Coronary artery (tissue), 2 donors: ENCODE measurements around the gene RAB31.
A peak's percentile ranks its signal among the peaks of the same experiment; 100 is the strongest.

Experiments used
- DNase-seq: peaks from one replicate; pipeline ENCODE4 v3.0.0-alpha.2; 2017; ENCODE audit warnings: low spot score
- H3K27ac ChIP-seq, 2 donors: fragments of 200-600 bp; sonication (generic); one replicate each; pipeline ENCODE4 v1.5.1; 2016 to 2019
- H3K4me3 ChIP-seq: fragments of 200-600 bp; sonication (generic); 2 replicates; pipeline ENCODE4 v1.5.1; 2016; ENCODE audit warnings: mild to moderate bottlenecking, moderate library complexity
- TF ChIP-seq, protein P1 (sequence below): fragments of 200-600 bp; sonication (generic); IDR thresholded peaks from one replicate; pipeline ENCODE4 v1.5.1; 2019; ENCODE audit warnings: antibody characterized with exemption

The RAB31 gene

DNA sequence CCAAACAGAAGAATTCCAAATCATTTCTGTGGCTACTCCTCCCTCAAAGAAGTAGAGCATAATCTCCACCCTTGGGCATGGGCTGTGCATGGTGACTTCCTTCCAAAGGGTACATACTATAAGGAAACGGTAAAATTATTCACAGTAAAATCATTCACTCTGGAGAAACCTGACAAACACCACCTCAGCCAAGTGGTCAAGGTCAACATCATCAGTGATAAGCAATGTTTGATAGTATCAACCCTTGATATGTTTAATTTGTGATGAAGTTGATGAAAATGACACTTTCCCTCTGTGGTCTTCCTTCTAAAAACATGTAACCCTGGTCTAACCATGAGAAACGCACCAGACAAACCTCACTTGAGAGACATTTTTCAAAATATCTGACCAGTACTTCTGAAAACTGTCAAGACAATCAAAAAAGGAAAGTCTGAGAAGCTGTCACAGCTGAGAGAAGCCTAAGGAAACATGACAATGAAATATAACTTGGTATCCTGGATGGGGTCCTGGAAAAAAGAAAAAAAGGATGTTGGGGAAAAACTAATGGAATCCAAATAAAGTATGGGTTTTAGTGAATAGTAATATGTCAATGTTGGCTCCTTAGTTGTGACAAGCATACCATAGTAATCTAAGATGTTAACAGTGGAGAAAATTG lies 168.2 kb downstream of the RAB31 start:
- Histone ChIP-seq H3K4me3 (peak overlapping the region; percentile 60), H3K27ac (peak overlapping the region; percentile 59 to 65)
- no peak for DNase-seq
- TF ChIP-seq, protein P1, sequence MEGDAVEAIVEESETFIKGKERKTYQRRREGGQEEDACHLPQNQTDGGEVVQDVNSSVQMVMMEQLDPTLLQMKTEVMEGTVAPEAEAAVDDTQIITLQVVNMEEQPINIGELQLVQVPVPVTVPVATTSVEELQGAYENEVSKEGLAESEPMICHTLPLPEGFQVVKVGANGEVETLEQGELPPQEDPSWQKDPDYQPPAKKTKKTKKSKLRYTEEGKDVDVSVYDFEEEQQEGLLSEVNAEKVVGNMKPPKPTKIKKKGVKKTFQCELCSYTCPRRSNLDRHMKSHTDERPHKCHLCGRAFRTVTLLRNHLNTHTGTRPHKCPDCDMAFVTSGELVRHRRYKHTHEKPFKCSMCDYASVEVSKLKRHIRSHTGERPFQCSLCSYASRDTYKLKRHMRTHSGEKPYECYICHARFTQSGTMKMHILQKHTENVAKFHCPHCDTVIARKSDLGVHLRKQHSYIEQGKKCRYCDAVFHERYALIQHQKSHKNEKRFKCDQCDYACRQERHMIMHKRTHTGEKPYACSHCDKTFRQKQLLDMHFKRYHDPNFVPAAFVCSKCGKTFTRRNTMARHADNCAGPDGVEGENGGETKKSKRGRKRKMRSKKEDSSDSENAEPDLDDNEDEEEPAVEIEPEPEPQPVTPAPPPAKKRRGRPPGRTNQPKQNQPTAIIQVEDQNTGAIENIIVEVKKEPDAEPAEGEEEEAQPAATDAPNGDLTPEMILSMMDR = no peak

DNA sequence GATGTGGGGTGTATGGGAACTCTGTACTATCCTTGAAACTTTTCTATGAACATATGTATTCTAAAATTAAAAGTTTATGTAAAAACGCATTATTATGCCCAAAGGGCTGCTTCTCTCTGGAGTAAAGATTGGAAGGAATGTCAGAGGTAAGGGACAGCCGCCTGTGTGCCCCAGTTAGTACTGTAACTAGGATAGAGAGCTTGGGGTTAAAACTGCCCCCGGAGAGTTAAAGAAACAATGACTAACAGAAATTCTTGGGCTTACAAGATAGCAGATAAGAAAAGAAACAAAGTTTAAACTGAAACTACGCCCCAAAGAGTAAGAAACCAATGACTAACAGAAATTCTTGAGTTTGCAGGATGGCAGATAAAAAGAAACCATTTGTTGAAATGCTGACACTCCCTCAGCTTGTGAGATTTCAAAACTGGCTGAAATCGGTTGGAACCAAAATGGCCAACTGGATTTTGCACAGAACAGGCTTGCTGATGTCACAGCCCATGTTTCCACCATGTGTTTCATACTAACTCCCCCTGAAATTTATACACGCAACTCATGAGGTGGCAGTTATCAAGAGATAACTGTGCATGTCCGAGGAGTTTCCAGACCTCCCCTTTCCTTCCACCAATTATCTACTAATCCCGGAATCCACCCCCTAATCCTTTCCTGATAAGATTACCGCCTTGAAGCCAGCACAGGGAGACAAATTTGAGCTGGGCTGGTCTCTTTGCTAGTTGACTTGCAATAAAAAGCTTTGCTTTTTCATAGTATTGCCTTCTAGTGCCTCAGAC lies 169.0 kb downstream of the RAB31 start:
- TF ChIP-seq, protein P1 = no peak
- Histone ChIP-seq H3K27ac (peak overlapping the region; percentile 65 to 83), H3K4me3 (peak overlapping the region; percentile 60)
- peak; percentile 83 for DNase-seq

DNA sequence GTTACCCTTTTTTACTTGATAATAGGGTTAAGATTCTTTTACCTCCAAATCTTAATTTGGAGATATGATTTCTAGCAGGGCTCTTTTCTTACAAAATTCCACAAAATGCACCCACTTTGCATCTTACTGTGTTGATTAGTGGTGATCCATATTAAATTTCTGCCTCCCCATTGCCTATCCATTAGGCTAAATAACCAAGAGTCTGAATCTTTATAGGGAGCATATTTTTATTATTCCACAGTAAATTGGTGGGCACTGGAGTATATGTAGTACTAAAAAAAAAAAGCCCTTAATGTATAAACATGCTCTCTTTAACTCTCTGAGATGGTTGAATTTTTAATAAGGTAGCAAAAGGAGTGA lies 169.5 kb downstream of the RAB31 start:
- peak overlapping the region; percentile 60 for H3K4me3 ChIP-seq
- no peak for DNase-seq
- TF ChIP-seq, protein P1 = no peak
- H3K27ac ChIP-seq = peak overlapping the region; percentile 65 to 83

DNA sequence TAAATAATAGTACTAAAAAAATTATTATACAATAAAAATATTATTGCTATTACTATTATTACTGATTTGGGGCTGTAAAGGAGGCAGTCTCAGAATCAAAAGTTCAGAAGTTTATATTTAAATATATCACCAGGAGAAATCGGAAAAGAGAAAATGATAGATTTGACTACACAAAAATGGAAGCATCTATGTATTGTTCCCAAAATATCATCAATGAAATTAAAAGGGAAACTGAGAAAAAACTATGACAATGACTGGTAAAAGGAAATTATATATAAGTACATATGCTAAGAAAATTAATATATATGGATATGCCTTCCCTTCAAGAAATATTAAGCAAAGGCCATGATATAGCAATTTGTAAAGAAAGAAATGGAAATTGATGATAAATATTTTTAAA lies 170.0 kb downstream of the RAB31 start:
- H3K27ac ChIP-seq = no peak overlapping the region
- no peak for DNase-seq
- TF ChIP-seq, protein P1 = no peak
- no peak overlapping the region for H3K4me3 ChIP-seq

DNA sequence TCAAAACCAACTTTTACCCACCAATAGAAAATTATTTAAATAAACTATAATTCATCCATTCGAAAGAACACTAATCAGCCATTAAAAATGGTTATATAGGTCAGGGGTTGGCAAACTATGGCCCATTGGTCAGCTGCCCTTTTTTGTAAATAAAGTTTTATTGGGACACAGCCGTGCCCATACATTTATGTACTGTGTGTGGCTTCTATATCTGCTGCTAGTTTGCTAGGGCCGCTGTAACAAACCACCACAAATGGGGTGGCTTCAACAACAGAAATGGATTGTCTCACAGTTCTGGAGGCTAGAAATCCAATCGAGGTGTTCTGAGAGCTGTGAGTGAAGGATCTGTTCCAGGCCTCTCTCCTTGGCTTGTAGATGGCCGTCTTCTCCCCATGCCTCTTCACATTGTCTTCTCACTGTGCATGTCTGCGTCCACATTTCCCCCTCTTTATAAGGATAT lies 170.7 kb downstream of the RAB31 start:
- no peak for DNase-seq
- Histone ChIP-seq H3K27ac (no peak overlapping the region), H3K4me3 (no peak overlapping the region)
- TF ChIP-seq, protein P1 = no peak

DNA sequence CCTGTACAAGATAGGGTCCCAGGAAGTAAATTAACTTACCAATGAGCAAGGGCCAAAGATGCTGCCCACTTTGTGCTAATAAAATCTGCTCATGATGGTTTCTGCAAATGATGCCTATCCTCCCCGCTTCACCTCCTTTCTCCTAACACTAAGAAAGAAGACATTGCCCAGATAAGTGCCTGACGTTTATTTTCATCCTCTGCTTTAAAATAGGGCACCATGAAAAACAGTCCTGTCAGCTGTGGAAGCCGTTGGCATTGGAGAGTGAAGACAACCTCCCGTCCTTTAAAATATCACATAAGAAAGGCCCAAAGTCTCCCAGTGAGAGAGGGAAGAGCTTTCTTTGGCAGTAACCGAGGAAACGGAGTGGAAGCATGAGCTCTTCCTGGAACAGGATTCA lies 176.0 kb downstream of the RAB31 start:
- H3K27ac ChIP-seq = no peak overlapping the region
- DNase-seq = no peak
- TF ChIP-seq, protein P1 = no peak
- H3K4me3 ChIP-seq = no peak overlapping the region
